BE2C (cell line): ENCODE results near the gene BACE2.
"Not testable (repeated sequence)": the region's sequence is repeated elsewhere in the genome, so short reads cannot be mapped to it uniquely, and the experiment has no call there.

Source experiments
- DNase-seq: peaks from one replicate; pipeline ENCODE4 v3.0.0-alpha.2; 2020
- H3K27me3 ChIP-seq: fragments of 250-450 bp; sonication (Bioruptor Pico); 2 replicates; pipeline ENCODE4 v1.5.1; 2020; ENCODE audit warnings: mild to moderate bottlenecking
- H3K36me3 ChIP-seq: fragments of 250-450 bp; sonication (Bioruptor Pico); 2 replicates; pipeline ENCODE4 v1.5.1; 2020; ENCODE audit warnings: mild to moderate bottlenecking
- H3K4me1 ChIP-seq: fragments of 250-450 bp; sonication (Bioruptor Pico); 2 replicates; pipeline ENCODE4 v1.5.1; 2020
- H3K4me3 ChIP-seq: 2 replicates; pipeline ENCODE4 v1.5.1; 2011; ENCODE audit warnings: low read depth, low read length
- H3K9me3 ChIP-seq: fragments of 250-450 bp; sonication (Bioruptor Pico); 2 replicates; pipeline ENCODE4 v1.5.1; 2020
- TF ChIP-seq, protein P1 (sequence below): IDR thresholded peaks from 2 replicates; pipeline ENCODE4 v1.5.1; 2012; ENCODE audit warnings: mild to moderate bottlenecking, low read depth, low read length

BACE2 gene

GRCh38 chr21:41189150-41189745 is 21.3 kb downstream of the BACE2 start:
- Histone ChIP-seq H3K4me1 (no peaks in the 10 kb centered on the region), H3K36me3 (no peaks in the 10 kb centered on the region), H3K27me3 (no peaks in the 10 kb centered on the region), H3K9me3 (no peaks in the 10 kb centered on the region; the same call in 1 of the 2 replicates), H3K4me3 (no peak overlapping the region)
- DNase-seq, result no peak
- TF ChIP-seq, protein P1, sequence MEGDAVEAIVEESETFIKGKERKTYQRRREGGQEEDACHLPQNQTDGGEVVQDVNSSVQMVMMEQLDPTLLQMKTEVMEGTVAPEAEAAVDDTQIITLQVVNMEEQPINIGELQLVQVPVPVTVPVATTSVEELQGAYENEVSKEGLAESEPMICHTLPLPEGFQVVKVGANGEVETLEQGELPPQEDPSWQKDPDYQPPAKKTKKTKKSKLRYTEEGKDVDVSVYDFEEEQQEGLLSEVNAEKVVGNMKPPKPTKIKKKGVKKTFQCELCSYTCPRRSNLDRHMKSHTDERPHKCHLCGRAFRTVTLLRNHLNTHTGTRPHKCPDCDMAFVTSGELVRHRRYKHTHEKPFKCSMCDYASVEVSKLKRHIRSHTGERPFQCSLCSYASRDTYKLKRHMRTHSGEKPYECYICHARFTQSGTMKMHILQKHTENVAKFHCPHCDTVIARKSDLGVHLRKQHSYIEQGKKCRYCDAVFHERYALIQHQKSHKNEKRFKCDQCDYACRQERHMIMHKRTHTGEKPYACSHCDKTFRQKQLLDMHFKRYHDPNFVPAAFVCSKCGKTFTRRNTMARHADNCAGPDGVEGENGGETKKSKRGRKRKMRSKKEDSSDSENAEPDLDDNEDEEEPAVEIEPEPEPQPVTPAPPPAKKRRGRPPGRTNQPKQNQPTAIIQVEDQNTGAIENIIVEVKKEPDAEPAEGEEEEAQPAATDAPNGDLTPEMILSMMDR, result no peak

GRCh38 chr21:41192552-41192951 is 24.6 kb downstream of the BACE2 start:
- not testable (repeated sequence) for H3K36me3 ChIP-seq, H3K4me1 ChIP-seq, H3K9me3 ChIP-seq, H3K27me3 ChIP-seq, H3K4me3 ChIP-seq, DNase-seq

GRCh38 chr21:41195311-41195710 is 27.4 kb downstream of the BACE2 start:
- DNase-seq, result no peak
- Histone ChIP-seq H3K4me1 (no peaks in the 10 kb centered on the region), H3K9me3 (no peaks in the 10 kb centered on the region; the same call in 1 of the 2 replicates), H3K4me3 (no peak overlapping the region), H3K27me3 (no peaks in the 10 kb centered on the region), H3K36me3 (no peaks in the 10 kb centered on the region)
- TF ChIP-seq, protein P1, result no peak

- Histone ChIP-seq H3K36me3 (no peaks in the 10 kb centered on the region), H3K27me3 (no peaks in the 10 kb centered on the region), H3K4me1 (no peaks in the 10 kb centered on the region), H3K4me3 (no peak overlapping the region), H3K9me3 (no peaks in the 10 kb centered on the region; the same call in 1 of the 2 replicates)
- DNase-seq, result no peak
- TF ChIP-seq, protein P1, result no peak
Measured at GRCh38 chr21:41196993-41197392, 29.0 kb downstream of the BACE2 start.

DNA sequence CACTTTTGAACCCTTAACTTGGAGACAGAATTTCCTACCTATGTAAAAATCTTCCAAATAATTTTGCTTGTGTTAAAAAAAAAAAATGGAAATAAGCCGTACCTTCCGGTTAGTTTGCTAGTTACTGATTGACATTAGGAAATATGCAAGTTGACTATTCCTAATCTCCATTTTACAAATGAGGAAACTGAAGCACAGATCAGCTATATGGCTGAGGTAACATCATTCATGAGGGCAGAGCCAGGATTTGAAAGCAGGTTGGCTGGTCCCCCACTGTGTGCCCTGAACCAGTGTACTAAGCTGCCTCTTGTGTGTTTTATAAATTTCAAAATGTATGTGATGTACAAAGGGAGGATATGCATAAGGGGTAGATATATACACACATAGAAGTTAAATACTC is 29.6 kb downstream of the BACE2 start:
- Histone ChIP-seq H3K4me3 (no peak overlapping the region), H3K36me3 (no peaks in the 10 kb centered on the region), H3K4me1 (no peaks in the 10 kb centered on the region), H3K9me3 (no peaks in the 10 kb centered on the region), H3K27me3 (no peaks in the 10 kb centered on the region)
- DNase-seq, result no peak
- TF ChIP-seq, protein P1, result no peak

- H3K4me3 ChIP-seq, H3K4me1 ChIP-seq, H3K36me3 ChIP-seq, H3K27me3 ChIP-seq, DNase-seq, H3K9me3 ChIP-seq: not testable (repeated sequence)
Measured at GRCh38 chr21:41198647-41199046, 30.7 kb downstream of the BACE2 start.

DNA sequence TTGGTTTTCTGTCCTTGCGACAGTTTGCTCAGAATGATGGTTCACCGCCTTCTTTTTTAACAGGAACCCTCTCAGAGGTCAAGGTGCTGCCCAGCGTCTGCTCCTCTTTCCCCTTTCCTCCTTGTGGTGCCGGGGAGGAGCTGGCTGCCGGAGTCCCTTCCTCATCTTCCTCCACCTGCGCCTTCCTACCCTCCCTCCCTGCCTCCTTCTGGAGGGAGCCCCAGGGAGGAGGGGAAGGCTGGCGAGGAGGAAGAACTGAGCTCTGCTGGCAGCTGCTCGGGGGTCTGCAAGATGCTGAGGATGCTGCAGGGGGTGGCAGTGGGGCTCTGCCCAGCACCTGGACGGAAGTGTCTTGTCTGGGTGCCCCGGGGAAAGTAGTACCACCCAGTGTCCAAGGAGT is 31.2 kb downstream of the BACE2 start:
- no peaks in the 10 kb centered on the region for H3K27me3 ChIP-seq
- TF ChIP-seq, protein P1, result no peak
- no peak for DNase-seq
- H3K4me1 ChIP-seq, result no peaks in the 10 kb centered on the region
- no peaks in the 10 kb centered on the region for H3K36me3 ChIP-seq
- no peak overlapping the region for H3K4me3 ChIP-seq
- no peaks in the 10 kb centered on the region for H3K9me3 ChIP-seq
